Measurements from ENCODE around the gene FSTL1. TPM values are rescaled to one million over a fixed set of nuclear protein-coding genes. Genes with fewer than 3 reads are reported as not detected.

Gene FSTL1
- polyA plus RNA-seq, 1 of the 3 experiments (the other 2 are of a cell fraction): 329 TPM

DNA sequence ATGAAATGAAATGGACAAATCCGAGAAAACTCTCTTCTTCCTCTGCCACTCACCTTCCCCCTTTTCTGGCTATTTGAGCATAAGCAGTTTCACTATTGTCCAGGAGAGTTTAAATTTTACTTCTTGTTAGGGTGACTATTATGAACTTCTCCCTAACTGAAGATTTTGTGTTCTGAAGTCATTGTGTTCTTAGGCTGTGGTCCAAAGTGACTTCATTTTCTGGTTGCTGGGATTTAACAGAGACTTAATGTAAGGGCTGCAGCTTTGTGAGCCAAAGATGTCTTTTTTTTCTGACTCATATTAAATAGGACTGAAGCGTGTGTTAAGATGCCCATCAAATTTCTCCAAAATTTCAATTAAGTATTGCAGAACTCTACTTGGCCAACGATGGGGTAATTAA lies 46.5 kb upstream of the FSTL1 start (continued):
- TF ChIP-seq, protein P1, sequence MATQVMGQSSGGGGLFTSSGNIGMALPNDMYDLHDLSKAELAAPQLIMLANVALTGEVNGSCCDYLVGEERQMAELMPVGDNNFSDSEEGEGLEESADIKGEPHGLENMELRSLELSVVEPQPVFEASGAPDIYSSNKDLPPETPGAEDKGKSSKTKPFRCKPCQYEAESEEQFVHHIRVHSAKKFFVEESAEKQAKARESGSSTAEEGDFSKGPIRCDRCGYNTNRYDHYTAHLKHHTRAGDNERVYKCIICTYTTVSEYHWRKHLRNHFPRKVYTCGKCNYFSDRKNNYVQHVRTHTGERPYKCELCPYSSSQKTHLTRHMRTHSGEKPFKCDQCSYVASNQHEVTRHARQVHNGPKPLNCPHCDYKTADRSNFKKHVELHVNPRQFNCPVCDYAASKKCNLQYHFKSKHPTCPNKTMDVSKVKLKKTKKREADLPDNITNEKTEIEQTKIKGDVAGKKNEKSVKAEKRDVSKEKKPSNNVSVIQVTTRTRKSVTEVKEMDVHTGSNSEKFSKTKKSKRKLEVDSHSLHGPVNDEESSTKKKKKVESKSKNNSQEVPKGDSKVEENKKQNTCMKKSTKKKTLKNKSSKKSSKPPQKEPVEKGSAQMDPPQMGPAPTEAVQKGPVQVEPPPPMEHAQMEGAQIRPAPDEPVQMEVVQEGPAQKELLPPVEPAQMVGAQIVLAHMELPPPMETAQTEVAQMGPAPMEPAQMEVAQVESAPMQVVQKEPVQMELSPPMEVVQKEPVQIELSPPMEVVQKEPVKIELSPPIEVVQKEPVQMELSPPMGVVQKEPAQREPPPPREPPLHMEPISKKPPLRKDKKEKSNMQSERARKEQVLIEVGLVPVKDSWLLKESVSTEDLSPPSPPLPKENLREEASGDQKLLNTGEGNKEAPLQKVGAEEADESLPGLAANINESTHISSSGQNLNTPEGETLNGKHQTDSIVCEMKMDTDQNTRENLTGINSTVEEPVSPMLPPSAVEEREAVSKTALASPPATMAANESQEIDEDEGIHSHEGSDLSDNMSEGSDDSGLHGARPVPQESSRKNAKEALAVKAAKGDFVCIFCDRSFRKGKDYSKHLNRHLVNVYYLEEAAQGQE (IDR thresholded peaks at IDR 0.05; ENCODE audit: low read depth, low read length): no peak
- peak in 1 of 2 experiments; percentile 83; a peak in 2 of 4 replicates for TF ChIP-seq EP300 (IDR thresholded peaks at IDR 0.05; ENCODE audit: borderline replicate concordance in 1 of 2, low read depth in 1 of 2, low read length in 1 of 2)
- TF ChIP-seq, protein P2, sequence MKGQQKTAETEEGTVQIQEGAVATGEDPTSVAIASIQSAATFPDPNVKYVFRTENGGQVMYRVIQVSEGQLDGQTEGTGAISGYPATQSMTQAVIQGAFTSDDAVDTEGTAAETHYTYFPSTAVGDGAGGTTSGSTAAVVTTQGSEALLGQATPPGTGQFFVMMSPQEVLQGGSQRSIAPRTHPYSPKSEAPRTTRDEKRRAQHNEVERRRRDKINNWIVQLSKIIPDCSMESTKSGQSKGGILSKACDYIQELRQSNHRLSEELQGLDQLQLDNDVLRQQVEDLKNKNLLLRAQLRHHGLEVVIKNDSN (IDR thresholded peaks at IDR 0.05; ENCODE audit: borderline replicate concordance, low read depth): no peak
- TF ChIP-seq, protein P3, sequence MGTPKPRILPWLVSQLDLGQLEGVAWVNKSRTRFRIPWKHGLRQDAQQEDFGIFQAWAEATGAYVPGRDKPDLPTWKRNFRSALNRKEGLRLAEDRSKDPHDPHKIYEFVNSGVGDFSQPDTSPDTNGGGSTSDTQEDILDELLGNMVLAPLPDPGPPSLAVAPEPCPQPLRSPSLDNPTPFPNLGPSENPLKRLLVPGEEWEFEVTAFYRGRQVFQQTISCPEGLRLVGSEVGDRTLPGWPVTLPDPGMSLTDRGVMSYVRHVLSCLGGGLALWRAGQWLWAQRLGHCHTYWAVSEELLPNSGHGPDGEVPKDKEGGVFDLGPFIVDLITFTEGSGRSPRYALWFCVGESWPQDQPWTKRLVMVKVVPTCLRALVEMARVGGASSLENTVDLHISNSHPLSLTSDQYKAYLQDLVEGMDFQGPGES (IDR thresholded peaks at IDR 0.05; ENCODE audit: low read depth, low read length): no peak
- 0 out of 2 replicates have a peak, but pooled peaks have one; percentile 46 for TF ChIP-seq FOXM1 (IDR thresholded peaks at IDR 0.05; ENCODE audit: low read depth)
- TF ChIP-seq FOSL2 (IDR thresholded peaks at IDR 0.05; ENCODE audit: borderline replicate concordance, low read depth): peak; percentile 73
- no peak for TF ChIP-seq MXI1 (IDR thresholded peaks at IDR 0.05; ENCODE audit: low read depth, low read length)
- TF ChIP-seq NRF1 (IDR thresholded peaks at IDR 0.05; ENCODE audit: low read depth, low read length): no peak
- no peak for TF ChIP-seq YY1 (IDR thresholded peaks at IDR 0.05; ENCODE audit: low read depth)
- no peak for TF ChIP-seq ELF1 (IDR thresholded peaks at IDR 0.05)
- TF ChIP-seq RXRA (IDR thresholded peaks at IDR 0.05; ENCODE audit: borderline replicate concordance, low read depth): 0 out of 2 replicates have a peak, but pooled peaks have one; percentile 6
- no peak for TF ChIP-seq FOXJ3 (CRISPR knock-in tag; IDR thresholded peaks at IDR 0.05)
- TF ChIP-seq GATA2 (CRISPR knock-in tag; IDR thresholded peaks at IDR 0.05): no peak

DNA sequence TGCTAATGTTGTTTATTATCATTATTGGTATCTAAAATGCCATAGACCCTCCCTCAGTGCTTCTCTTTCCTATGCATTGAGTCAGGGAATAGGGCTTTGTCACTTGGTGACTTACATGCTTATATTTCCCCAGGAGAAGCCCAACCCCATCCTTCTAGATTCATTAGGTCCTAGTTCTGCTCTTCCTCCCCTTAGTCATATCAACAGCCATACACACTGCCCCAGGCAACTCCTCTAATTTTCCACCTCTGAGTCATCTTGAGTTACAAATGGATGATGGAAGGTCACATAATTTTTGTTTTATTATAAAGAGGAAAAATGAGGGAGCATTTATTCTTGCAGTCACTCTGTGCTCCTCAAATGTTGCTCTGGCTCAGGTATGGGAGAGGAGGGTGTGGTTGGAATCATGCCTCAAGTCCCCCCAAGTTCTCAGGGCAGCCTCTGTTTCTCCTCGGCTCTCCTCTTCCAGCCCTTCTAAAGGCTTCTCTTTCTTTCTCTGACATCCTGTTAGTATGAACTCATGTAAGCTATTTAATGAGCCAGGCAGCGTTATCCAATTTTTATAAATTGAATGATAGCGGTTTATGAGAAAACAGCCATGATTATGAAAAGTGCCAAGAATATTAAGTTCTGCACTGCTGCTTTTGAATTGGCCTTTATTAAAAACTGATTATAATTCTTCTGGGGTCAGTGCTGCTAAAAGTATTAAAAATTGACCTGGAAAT lies 45.6 kb upstream of the FSTL1 start:
- H3K27me3 ChIP-seq (ENCODE audit: insufficient read depth): no peaks in the 10 kb centered on the region
- H3K9ac ChIP-seq: peak overlapping the region; percentile 71
- ChIA-PET POLR2A (no interaction called here), CTCF (no interaction called here)
- H4K20me1 ChIP-seq (ENCODE audit: insufficient read depth): no peaks in the 10 kb centered on the region
- no peaks in the 10 kb centered on the region for H3K79me2 ChIP-seq (ENCODE audit: insufficient read depth)
- H3K9me3 ChIP-seq: peaks cover 3% of the 10 kb centered on the region; the same call in 1 of the 2 replicates
- H3K27ac ChIP-seq (ENCODE audit: low read depth in 2 of 2, low read length in 1 of 2): peak overlapping the region; percentile 64 to 95; a peak in 3 of 4 replicates
- DNase-seq: no peak
- H3K4me1 ChIP-seq (ENCODE audit: control insufficient read depth in 1 of 2, insufficient read depth in 2 of 2, low read depth in 1 of 2, low read length in 1 of 2): peaks cover 0 to 29% of the 10 kb centered on the region in 2 experiments; a peak in 3 of 4 replicates
- peaks cover 41% of the 10 kb centered on the region for H3F3A ChIP-seq (replicated peaks; ENCODE audit: insufficient read depth)
- H3K36me3 ChIP-seq (replicated peaks in 1 of 2; ENCODE audit: control insufficient read depth in 1 of 2, insufficient read depth in 2 of 2, low read length in 1 of 2): no peaks in the 10 kb centered on the region
- 73% methylated on average over 3 of the region's 3 CpGs for WGBS (ENCODE audit: low lambda C conversion rate)
- no peak overlapping the region; the same call in 1 of the 2 replicates for H2AFZ ChIP-seq (ENCODE audit: low read depth)
- TF ChIP-seq TEAD4 (IDR thresholded peaks at IDR 0.05; ENCODE audit: borderline replicate concordance, insufficient read depth) (no peak), GATA2 (CRISPR knock-in tag; IDR thresholded peaks at IDR 0.05) (no peak), TCF12 (IDR thresholded peaks at IDR 0.05) (0 out of 2 replicates have a peak, but pooled peaks have one; percentile 24), GABPA (IDR thresholded peaks at IDR 0.05; ENCODE audit: low read depth) (no peak), SMC3 (IDR thresholded peaks at IDR 0.05; ENCODE audit: low read depth, low read length) (no peak), EP300 (IDR thresholded peaks at IDR 0.05; ENCODE audit: borderline replicate concordance in 1 of 2, low read depth in 1 of 2, low read length in 1 of 2) (peak in 1 of 2 experiments; percentile 36; a peak in 1 of 4 replicates), FOSL2 (IDR thresholded peaks at IDR 0.05; ENCODE audit: borderline replicate concordance, low read depth) (peak; percentile 68; the same call in 1 of the 2 replicates), JUND (IDR thresholded peaks at IDR 0.05) (peak; percentile 55)
- TF ChIP-seq, protein P4, sequence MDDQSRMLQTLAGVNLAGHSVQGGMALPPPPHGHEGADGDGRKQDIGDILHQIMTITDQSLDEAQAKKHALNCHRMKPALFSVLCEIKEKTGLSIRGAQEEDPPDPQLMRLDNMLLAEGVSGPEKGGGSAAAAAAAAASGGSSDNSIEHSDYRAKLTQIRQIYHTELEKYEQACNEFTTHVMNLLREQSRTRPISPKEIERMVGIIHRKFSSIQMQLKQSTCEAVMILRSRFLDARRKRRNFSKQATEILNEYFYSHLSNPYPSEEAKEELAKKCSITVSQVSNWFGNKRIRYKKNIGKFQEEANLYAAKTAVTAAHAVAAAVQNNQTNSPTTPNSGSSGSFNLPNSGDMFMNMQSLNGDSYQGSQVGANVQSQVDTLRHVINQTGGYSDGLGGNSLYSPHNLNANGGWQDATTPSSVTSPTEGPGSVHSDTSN (IDR thresholded peaks at IDR 0.05): peak; percentile 32
- H3K9me2 ChIP-seq: no peaks in the 10 kb centered on the region
- H3K4me3 ChIP-seq (ENCODE audit: low read depth in 2 of 2, low read length in 1 of 2): peak overlapping the region in 1 of 2 experiments; percentile 25; a peak in 1 of 4 replicates
- H3K4me2 ChIP-seq: peak overlapping the region; percentile 72

Measured in SK-N-SH (cell line).